Measurements from ENCODE around the gene TMEFF2.
A peak's percentile ranks its signal among the peaks of the same experiment; 100 is the strongest.

Gene TMEFF2

GRCh38 chr2:191936882-191937405 is 257.8 kb downstream of the TMEFF2 start:
- no peak overlapping the region for H3K9ac ChIP-seq (ENCODE audit: low read depth, low read length)
- H3K9me3 ChIP-seq (ENCODE audit: insufficient read depth, low read depth, low read length), result no peaks in the 10 kb centered on the region
- peaks cover 12% of the 10 kb centered on the region for H3K4me1 ChIP-seq (ENCODE audit: insufficient read depth, low read length)
- H3K4me3 ChIP-seq (ENCODE audit: low read length), result no peak overlapping the region
- no peaks in the 10 kb centered on the region for H3K27me3 ChIP-seq (ENCODE audit: insufficient read depth, low read length)
- no peaks in the 10 kb centered on the region for H3K36me3 ChIP-seq (ENCODE audit: insufficient read depth, low read depth, low read length)
- no peak overlapping the region for H3K27ac ChIP-seq (ENCODE audit: low read length)

GRCh38 chr2:191935247-191935646 is 259.5 kb downstream of the TMEFF2 start:
- Histone ChIP-seq H3K36me3 (ENCODE audit: insufficient read depth, low read depth, low read length) (no peaks in the 10 kb centered on the region), H3K9me3 (ENCODE audit: insufficient read depth, low read depth, low read length) (no peaks in the 10 kb centered on the region), H3K27ac (ENCODE audit: low read length) (no peak overlapping the region), H3K9ac (ENCODE audit: low read depth, low read length) (no peak overlapping the region), H3K4me3 (ENCODE audit: low read length) (no peak overlapping the region), H3K27me3 (ENCODE audit: insufficient read depth, low read length) (no peaks in the 10 kb centered on the region), H3K4me1 (ENCODE audit: insufficient read depth, low read length) (peaks cover 5% of the 10 kb centered on the region; the same call in 1 of the 2 replicates)

GRCh38 chr2:191933307-191934105 is 261.2 kb downstream of the TMEFF2 start:
- Histone ChIP-seq H3K27ac (ENCODE audit: low read length) (no peak overlapping the region), H3K9ac (ENCODE audit: low read depth, low read length) (no peak overlapping the region), H3K4me3 (ENCODE audit: low read length) (no peak overlapping the region), H3K36me3 (ENCODE audit: insufficient read depth, low read depth, low read length) (no peaks in the 10 kb centered on the region), H3K27me3 (ENCODE audit: insufficient read depth, low read length) (no peaks in the 10 kb centered on the region), H3K9me3 (ENCODE audit: insufficient read depth, low read depth, low read length) (no peaks in the 10 kb centered on the region), H3K4me1 (ENCODE audit: insufficient read depth, low read length) (peaks cover 6% of the 10 kb centered on the region; the same call in 1 of the 2 replicates)

GRCh38 chr2:191932286-191932685 is 262.4 kb downstream of the TMEFF2 start:
- Histone ChIP-seq H3K9ac (ENCODE audit: low read depth, low read length) (no peak overlapping the region), H3K4me3 (ENCODE audit: low read length) (no peak overlapping the region), H3K27ac (ENCODE audit: low read length) (no peak overlapping the region), H3K9me3 (ENCODE audit: insufficient read depth, low read depth, low read length) (no peaks in the 10 kb centered on the region), H3K4me1 (ENCODE audit: insufficient read depth, low read length) (peaks cover 15% of the 10 kb centered on the region; the same call in 1 of the 2 replicates), H3K36me3 (ENCODE audit: insufficient read depth, low read depth, low read length) (no peaks in the 10 kb centered on the region), H3K27me3 (ENCODE audit: insufficient read depth, low read length) (no peaks in the 10 kb centered on the region)

- no peaks in the 10 kb centered on the region for H3K36me3 ChIP-seq (ENCODE audit: insufficient read depth, low read depth, low read length)
- no peaks in the 10 kb centered on the region for H3K27me3 ChIP-seq (ENCODE audit: insufficient read depth, low read length)
- no peak overlapping the region for H3K9ac ChIP-seq (ENCODE audit: low read depth, low read length)
- peaks cover 18% of the 10 kb centered on the region; the same call in 1 of the 2 replicates for H3K4me1 ChIP-seq (ENCODE audit: insufficient read depth, low read length)
- H3K9me3 ChIP-seq (ENCODE audit: insufficient read depth, low read depth, low read length), result no peaks in the 10 kb centered on the region
- H3K27ac ChIP-seq (ENCODE audit: low read length), result no peak overlapping the region
- H3K4me3 ChIP-seq (ENCODE audit: low read length), result no peak overlapping the region
These were observed 263.4 kb downstream of the TMEFF2 start for GRCh38 chr2:191931329-191931728.

- Histone ChIP-seq H3K36me3 (ENCODE audit: insufficient read depth, low read depth, low read length) (no peaks in the 10 kb centered on the region), H3K4me3 (ENCODE audit: low read length) (no peak overlapping the region), H3K27me3 (ENCODE audit: insufficient read depth, low read length) (no peaks in the 10 kb centered on the region), H3K9me3 (ENCODE audit: insufficient read depth, low read depth, low read length) (no peaks in the 10 kb centered on the region), H3K9ac (ENCODE audit: low read depth, low read length) (no peak overlapping the region), H3K27ac (ENCODE audit: low read length) (no peak overlapping the region), H3K4me1 (ENCODE audit: insufficient read depth, low read length) (peaks cover 18% of the 10 kb centered on the region; the same call in 1 of the 2 replicates)
These were observed 264.5 kb downstream of the TMEFF2 start for GRCh38 chr2:191930205-191930604.

- Histone ChIP-seq H3K27ac (ENCODE audit: low read length) (no peak overlapping the region), H3K4me1 (ENCODE audit: insufficient read depth, low read length) (peaks cover 18% of the 10 kb centered on the region; the same call in 1 of the 2 replicates), H3K36me3 (ENCODE audit: insufficient read depth, low read depth, low read length) (no peaks in the 10 kb centered on the region), H3K27me3 (ENCODE audit: insufficient read depth, low read length) (no peaks in the 10 kb centered on the region), H3K9ac (ENCODE audit: low read depth, low read length) (no peak overlapping the region), H3K4me3 (ENCODE audit: low read length) (no peak overlapping the region), H3K9me3 (ENCODE audit: insufficient read depth, low read depth, low read length) (no peaks in the 10 kb centered on the region)
These were observed 265.4 kb downstream of the TMEFF2 start for GRCh38 chr2:191929288-191929687.

GRCh38 chr2:191927991-191928390 is 266.7 kb downstream of the TMEFF2 start:
- Histone ChIP-seq H3K4me1 (ENCODE audit: insufficient read depth, low read length) (peaks cover 18% of the 10 kb centered on the region; the same call in 1 of the 2 replicates), H3K36me3 (ENCODE audit: insufficient read depth, low read depth, low read length) (no peaks in the 10 kb centered on the region), H3K9ac (ENCODE audit: low read depth, low read length) (peak overlapping the region; percentile 40; the same call in 1 of the 2 replicates), H3K27ac (ENCODE audit: low read length) (peak overlapping the region; percentile 16), H3K4me3 (ENCODE audit: low read length) (peak overlapping the region; percentile 33; the same call in 1 of the 2 replicates), H3K9me3 (ENCODE audit: insufficient read depth, low read depth, low read length) (no peaks in the 10 kb centered on the region), H3K27me3 (ENCODE audit: insufficient read depth, low read length) (no peaks in the 10 kb centered on the region)

GRCh38 chr2:191927319-191927867 is 267.3 kb downstream of the TMEFF2 start:
- peak overlapping the region; percentile 16 for H3K27ac ChIP-seq (ENCODE audit: low read length)
- H3K4me3 ChIP-seq (ENCODE audit: low read length), result peak overlapping the region; percentile 39; the same call in 1 of the 2 replicates
- H3K4me1 ChIP-seq (ENCODE audit: insufficient read depth, low read length), result peaks cover 18% of the 10 kb centered on the region; the same call in 1 of the 2 replicates
- peak overlapping the region; percentile 40; the same call in 1 of the 2 replicates for H3K9ac ChIP-seq (ENCODE audit: low read depth, low read length)
- H3K36me3 ChIP-seq (ENCODE audit: insufficient read depth, low read depth, low read length), result no peaks in the 10 kb centered on the region
- no peaks in the 10 kb centered on the region for H3K27me3 ChIP-seq (ENCODE audit: insufficient read depth, low read length)
- H3K9me3 ChIP-seq (ENCODE audit: insufficient read depth, low read depth, low read length), result no peaks in the 10 kb centered on the region

- no peak overlapping the region for H3K27ac ChIP-seq (ENCODE audit: low read length)
- no peaks in the 10 kb centered on the region for H3K27me3 ChIP-seq (ENCODE audit: insufficient read depth, low read length)
- no peaks in the 10 kb centered on the region for H3K9me3 ChIP-seq (ENCODE audit: insufficient read depth, low read depth, low read length)
- peaks cover 18% of the 10 kb centered on the region; the same call in 1 of the 2 replicates for H3K4me1 ChIP-seq (ENCODE audit: insufficient read depth, low read length)
- H3K9ac ChIP-seq (ENCODE audit: low read depth, low read length), result no peak overlapping the region
- H3K36me3 ChIP-seq (ENCODE audit: insufficient read depth, low read depth, low read length), result no peaks in the 10 kb centered on the region
- H3K4me3 ChIP-seq (ENCODE audit: low read length), result no peak overlapping the region
These were observed 268.1 kb downstream of the TMEFF2 start for GRCh38 chr2:191926671-191927070.

- no peak overlapping the region for H3K4me3 ChIP-seq (ENCODE audit: low read length)
- no peaks in the 10 kb centered on the region for H3K36me3 ChIP-seq (ENCODE audit: insufficient read depth, low read depth, low read length)
- no peaks in the 10 kb centered on the region for H3K9me3 ChIP-seq (ENCODE audit: insufficient read depth, low read depth, low read length)
- H3K27me3 ChIP-seq (ENCODE audit: insufficient read depth, low read length), result no peaks in the 10 kb centered on the region
- H3K9ac ChIP-seq (ENCODE audit: low read depth, low read length), result no peak overlapping the region
- peaks cover 15% of the 10 kb centered on the region; the same call in 1 of the 2 replicates for H3K4me1 ChIP-seq (ENCODE audit: insufficient read depth, low read length)
- H3K27ac ChIP-seq (ENCODE audit: low read length), result no peak overlapping the region
These were observed 271.1 kb downstream of the TMEFF2 start for GRCh38 chr2:191923652-191923997.

All from iPS-20b (cell line).